Ureter (tissue), 1 donor: ENCODE results near the gene SPI1. TPM values are rescaled to one million over a fixed set of nuclear protein-coding genes. Genes with fewer than 3 reads are reported as not detected.

Source experiments
- DNase-seq: peaks from one replicate; pipeline ENCODE4 v3.0.0-alpha.2; 2020; ENCODE audit warnings: low spot score
- total RNA-seq: library from RNA; stranded (reverse); gene quantifications from one replicate; pipeline ENCODE4 v1.2.4, GENCODE V29; 2023
- donor health status: DM: yes; HTN: yes; CAD: no.

The SPI1 gene
- total RNA-seq, 1 donor from 2014 or later = 10.6 TPM

DNA sequence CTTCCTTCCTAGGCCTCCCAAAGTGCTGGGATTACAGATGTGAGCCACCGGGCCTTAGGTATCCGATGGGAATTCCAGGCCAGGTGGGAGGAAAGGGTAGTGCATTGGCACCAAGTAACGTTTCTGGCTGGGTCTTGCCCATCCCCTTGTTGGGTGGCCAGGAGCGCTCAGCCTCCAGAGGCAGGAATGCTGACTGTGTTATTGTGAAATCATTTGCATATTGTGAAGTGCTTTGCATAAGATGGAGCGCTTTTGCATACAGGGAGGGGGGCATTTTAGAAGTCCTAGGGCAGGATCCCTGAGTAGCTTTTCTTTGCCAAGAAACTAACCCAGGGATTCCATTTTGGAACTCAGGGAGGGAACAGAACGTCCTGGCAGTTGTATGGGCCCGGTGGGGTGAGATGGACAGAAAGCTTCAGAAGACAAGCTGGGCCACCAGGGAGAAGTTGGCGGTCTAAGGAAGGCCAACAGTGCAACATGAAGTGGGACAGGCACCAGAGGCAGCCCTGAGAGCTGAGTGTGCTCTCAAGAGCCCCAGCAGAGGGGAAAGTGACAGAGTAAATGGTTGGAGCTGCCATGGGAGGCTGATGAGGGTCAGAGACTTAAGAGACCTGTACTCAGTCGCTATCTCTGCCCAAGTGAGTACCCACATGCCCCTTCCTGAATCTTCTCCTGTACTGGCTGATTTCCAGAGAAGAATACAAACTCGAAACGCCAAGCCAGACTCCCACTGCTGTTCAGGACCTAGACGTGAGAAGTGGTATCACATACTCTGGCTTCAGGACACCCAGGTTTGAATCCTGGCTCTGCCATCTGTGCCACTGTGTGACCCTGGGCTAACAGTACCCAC is 28.8 kb upstream of the SPI1 start:
- DNase-seq = no peak

DNA sequence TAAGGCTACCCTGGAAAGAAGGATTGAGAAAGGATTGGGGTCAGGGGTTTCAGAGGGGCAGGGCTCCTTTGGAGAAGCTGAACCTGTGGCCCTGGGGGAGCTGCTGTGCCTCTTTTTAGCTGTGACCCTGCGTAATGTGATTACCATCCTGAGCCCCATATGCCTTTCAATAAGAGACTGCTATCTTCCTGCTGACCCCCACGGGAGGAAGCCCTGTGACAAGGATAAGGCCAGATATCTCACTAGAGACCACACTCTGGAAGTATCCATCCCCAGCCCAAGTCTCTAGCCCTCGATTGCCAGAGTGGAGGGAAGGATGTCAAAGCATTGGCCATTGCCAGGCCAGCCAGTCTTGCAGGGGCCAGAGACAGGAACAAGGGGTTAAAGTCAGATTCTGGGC is 25.2 kb upstream of the SPI1 start:
- no peak for DNase-seq

GRCh38 chr11:47403135-47403534 is 24.8 kb upstream of the SPI1 start:
- DNase-seq = no peak

- no peak for DNase-seq
Measured at GRCh38 chr11:47400768-47401279, 22.5 kb upstream of the SPI1 start.

DNA sequence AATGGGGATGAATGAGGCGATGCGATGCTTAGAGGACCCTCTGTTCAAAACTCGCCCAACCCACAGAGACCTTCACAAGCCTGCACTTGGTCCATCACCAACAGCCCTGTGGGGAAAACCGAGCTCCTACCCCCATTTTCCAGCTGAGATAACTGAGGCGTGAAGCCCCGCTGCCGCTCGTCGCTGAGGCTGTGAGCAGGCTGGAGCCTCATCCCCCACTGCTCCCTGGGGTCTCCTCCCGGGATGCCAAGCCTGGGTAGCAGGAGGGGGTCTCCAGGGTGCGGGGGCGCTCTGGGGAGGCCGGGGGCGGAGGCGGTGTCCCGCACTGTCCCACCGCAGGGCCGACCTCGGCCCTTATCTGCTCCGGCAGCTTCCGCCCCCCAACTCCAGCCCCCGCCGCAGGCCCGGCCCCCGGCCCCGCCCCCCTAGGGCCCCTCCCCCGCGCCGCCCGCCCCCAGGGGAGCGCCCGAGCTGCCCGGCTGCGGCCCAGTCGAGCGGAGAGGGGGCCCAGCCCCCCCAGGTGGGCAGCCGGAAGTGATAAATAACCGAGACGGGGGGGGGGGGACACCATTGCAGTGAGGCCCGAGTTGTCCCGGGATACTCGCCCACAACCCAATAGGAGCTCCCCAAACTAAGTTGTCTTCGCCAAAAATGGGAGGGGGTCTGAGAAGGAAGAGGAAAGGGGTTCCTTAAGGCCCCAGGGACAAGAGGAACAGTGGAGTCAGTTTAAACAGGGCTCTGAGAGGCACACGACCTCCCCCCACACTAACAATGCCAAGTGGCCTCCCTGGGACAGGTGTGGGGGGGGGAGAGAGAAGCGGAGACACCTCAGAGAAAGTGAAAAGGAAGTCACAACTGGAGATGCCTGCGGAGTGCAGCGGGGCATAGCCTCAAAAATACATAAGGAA is 21.8 kb upstream of the SPI1 start:
- DNase-seq = no peak

- DNase-seq = no peak
Measured at GRCh38 chr11:47398551-47398950, 20.2 kb upstream of the SPI1 start.

GRCh38 chr11:47398011-47398410 is 19.7 kb upstream of the SPI1 start:
- DNase-seq = no peak

GRCh38 chr11:47396049-47396320 is 17.6 kb upstream of the SPI1 start:
- DNase-seq = no peak

GRCh38 chr11:47395223-47396048 is 17.1 kb upstream of the SPI1 start:
- DNase-seq = peak; percentile 44

DNA sequence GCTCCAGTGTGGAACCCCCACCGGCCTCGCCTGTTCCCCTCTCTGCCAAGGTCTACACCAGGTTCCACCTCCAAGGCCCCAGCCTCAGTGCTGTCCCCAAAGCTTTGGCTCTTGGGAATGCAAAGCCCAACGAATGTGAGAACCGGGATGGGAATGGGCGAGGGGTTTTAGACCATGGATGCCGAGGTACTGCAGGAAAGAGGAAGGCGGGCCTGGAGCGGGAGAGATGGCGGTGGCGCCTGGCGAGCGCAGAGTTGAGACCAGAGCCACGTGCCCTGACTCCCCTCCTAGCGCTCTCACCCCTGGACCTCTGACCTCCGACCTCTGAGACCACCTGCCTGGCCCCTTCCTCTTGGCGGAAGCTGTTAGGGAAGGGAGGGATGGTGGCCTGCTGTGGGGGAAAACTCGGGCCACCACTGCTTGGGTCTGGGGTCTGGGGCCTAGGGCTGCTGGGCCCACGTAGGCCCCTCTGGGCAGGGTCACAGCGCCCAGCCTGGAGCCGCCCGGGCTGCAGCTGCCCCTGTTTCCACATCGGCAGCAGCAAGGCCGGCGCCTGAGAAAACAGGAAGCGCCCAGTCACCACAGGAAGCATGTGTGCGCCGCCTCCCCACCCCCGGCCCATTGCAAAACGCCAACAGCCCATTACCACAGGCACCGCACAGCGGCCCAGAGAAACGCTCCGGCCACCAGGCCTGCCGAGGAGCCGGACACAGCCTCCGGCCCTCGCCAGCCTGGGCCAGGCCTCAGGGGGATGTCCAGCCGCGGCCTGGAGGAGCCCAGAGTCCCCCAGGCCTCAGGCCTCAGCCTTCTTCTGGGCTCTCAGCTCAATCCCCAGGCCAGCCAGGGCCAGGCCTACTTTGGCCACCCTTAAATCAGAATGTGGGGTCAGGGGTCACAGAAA is 16.2 kb upstream of the SPI1 start:
- DNase-seq = peak; percentile 53

- DNase-seq = peak; percentile 47
Measured at GRCh38 chr11:47394050-47394321, 15.6 kb upstream of the SPI1 start.

GRCh38 chr11:47393163-47394049 is 15.1 kb upstream of the SPI1 start:
- peak; percentile 51 for DNase-seq

- DNase-seq = no peak
Measured at GRCh38 chr11:47392546-47393162, 14.3 kb upstream of the SPI1 start.

DNA sequence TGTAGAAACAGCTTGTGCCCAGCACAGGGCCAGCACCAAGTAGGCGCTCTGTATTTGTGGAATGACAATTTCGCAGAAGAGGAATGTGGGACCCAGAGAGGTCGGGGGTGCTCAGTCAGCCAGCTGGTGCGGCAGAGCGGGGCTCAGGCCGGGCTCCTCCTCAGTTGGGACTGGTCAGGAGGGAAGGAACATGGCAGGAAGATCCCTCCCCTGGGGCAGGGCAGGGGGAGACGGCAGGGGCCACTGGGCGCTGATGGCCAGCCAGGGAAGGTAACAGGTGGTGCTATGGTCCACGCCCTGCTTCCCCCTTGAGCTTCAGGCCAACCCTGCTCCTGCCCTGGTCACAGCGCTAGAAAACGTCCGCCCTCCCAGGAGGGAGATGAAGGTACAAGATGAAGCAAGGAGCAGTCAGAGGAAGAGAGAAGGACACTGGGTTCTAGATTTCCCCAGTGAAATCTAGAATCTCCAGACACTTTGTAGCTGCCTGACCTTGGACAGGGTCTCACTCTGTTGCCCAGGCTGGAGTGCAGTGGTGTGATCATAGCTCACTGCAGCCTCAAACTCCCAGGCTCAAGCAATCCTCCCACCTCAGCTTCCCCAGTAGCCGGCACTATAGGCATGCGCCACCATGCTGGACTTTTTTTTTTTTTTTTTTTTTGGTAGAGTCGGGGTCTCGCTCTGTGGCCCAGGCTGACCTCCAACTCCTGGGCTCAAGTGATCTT is 13.5 kb upstream of the SPI1 start:
- DNase-seq = no peak

DNA sequence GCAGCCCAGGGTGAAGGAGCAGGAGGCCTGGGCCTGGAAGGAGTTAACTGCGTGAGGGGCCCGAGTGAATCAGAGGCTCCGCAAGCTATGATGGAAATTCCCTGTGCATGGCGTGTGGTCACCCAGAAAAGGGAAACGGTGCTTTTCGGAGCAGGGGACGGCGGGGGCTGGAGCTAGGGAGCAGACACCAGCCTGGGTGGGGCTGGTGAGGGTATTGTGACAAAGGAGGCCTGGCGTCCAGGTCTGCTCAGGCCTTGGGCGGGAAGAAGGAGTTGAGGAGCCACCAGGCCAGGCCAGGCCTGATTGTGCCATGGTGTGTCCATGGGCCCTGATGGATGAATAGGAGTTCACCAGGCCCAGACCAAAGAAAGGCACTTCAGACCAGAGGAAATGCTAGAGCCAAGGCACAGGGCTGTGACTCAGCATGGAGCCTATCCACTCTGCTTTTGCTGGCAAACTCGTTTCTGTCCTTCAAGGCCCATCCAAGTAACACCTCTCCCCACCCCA is 12.8 kb upstream of the SPI1 start:
- DNase-seq = no peak

- DNase-seq = no peak
Measured at GRCh38 chr11:47390422-47390760, 12.0 kb upstream of the SPI1 start.

- no peak for DNase-seq
Measured at GRCh38 chr11:47389577-47390421, 11.5 kb upstream of the SPI1 start.
